A673 (cell line): ENCODE measurements around the gene EBF4.

Source experiments
- CTCF ChIP-seq: fragments of 300-800, 200-600 bp; sonication (generic); conservative IDR thresholded peaks from 2 replicates; pipeline ENCODE4 v1.5.1; 2017; ENCODE audit warnings: low read depth, mild to moderate bottlenecking, antibody characterized with exemption, low read length, moderate library complexity, mixed read lengths
- EZH2 ChIP-seq: fragments of 200-600 bp; sonication (generic); IDR thresholded peaks from 2 replicates; pipeline ENCODE4 v1.6.1; 2017; ENCODE audit warnings: borderline replicate concordance, low read depth, mild to moderate bottlenecking, mixed read lengths, antibody characterized with exemption, low read length; ENCODE audit not compliant: poor library complexity, severe bottlenecking

GRCh38 chr20:2794866-2795447 is 102.4 kb downstream of the EBF4 start:
- TF ChIP-seq CTCF (no peak), EZH2 (no peak)
